K562 treated with DMSO at 1 percent for 4 hours (cell line): ENCODE measurements around the gene VWA3B. TPM values are rescaled to one million over a fixed set of nuclear protein-coding genes. Genes with fewer than 3 reads are reported as not detected.

Source experiments
- total RNA-seq: library from RNA; unstranded; fragments of 300-600 nt; gene quantifications from 2 replicates; pipeline ENCODE4 v1.2.3, GENCODE V29; 2022; ENCODE audit not compliant: insufficient read depth

VWA3B gene, protein sequence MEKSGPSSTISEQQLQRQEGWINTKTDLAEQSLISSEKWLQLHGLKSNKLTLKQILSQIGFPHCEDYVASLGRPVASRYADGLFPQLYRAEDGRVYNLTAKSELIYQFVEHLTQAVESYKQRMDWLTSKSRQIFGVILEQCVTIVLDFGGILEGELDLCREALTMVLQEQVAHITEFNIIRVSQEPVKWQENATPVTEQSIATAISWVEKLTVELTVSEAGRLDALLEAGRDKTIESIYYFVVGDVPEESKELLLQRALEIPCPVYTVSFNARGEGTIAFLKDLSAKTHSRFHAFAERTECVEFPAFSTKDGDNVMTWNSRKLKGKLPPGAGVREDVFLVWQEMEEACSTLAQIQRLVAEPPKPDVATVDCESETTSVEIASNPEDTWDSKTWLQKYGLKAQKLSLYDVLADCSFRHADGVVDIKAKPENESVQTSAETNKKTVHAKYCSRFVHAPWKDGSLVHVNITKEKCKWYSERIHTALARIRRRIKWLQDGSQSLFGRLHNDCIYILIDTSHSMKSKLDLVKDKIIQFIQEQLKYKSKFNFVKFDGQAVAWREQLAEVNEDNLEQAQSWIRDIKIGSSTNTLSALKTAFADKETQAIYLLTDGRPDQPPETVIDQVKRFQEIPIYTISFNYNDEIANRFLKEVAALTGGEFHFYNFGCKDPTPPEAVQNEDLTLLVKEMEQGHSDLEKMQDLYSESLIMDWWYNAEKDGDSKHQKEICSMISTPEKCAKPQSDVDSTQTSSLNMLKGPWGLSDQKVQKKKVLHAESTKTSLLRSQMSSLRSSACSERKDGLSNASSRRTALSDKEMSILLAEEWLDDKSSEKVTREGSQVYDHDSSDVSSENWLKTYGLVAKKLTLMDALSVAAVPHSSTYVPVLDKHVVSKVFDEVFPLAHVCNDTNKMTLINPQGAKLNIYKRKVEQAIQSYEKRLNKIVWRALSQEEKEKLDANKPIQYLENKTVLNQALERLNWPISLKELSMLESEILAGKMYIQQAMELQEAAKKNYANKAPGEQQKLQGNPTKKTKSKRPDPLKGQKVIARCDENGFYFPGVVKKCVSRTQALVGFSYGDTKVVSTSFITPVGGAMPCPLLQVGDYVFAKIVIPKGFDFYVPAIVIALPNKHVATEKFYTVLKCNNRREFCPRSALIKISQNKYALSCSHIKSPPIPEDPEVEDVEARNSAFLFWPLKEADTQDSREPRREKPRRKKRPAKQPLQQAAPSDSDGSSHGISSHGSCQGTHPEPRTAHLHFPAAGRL (N-terminal part only)
- not detected in 2 replicates for total RNA-seq

GRCh38 chr2:98086491-98087446, at the start of gene VWA3B:
Gene VWA3B (plus strand): TSS chr2:98087167. CDS start chr2:98093093, 5,926 bp downstream.

GRCh38 chr2:98346311-98347236, 259.6 kb downstream of the VWA3B start, which contains the start of gene CNGA3:
Gene CNGA3 (plus strand): TSS chr2:98346456. CDS start chr2:98369976, 23,520 bp downstream.

Other genes with a start within 250 kb of the VWA3B start
- 9.1 and 14.5 TPM in 2 replicates for gene TMEM131, start 91.2 kb upstream of the VWA3B start, total RNA-seq